ENCODE results near the gene GPS2.

GPS2 gene

DNA sequence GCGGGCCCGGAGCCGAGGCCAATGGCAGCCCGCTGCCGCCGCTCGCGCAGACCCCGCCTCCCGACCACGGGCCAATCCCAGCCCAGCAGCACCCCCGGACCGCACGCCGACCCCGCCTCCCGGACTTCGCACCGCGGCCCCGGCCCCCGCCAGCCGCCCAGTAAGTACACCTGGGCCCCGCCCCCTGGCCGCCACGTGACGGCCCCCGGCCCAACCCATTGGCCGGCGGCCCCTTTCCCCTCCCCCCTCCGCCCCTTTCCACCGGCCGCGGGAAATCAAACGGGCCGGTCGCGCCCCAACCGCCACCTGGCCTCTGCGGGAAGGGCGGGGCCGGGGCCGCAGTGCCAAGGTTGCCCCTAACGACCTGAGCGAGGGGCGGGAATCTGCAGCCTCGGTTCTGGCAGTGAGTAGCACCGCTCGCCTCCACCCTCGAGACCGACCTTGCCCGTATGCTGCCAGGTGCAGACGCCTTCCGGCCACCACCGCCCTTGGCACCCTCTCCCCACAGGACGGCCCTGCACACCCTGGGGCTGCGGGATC lies 20.5 kb downstream of the GPS2 start, which contains the start of gene YBX2 (continued):
- TF ChIP-seq CTCF (tag by site-specific recombination; IDR thresholded peaks at IDR 0.05) (no peak), SP2 (tag by site-specific recombination; IDR thresholded peaks at IDR 0.05) (peak; percentile 51), ZNF837 (tag by site-specific recombination; IDR thresholded peaks at IDR 0.05) (no peak), ZNF549 (tag by site-specific recombination; IDR thresholded peaks at IDR 0.05) (no peak), PRDM4 (tag by site-specific recombination; IDR thresholded peaks at IDR 0.05) (no peak), SCRT2 (tag by site-specific recombination; IDR thresholded peaks at IDR 0.05) (no peak), KLF9 (tag by site-specific recombination; IDR thresholded peaks at IDR 0.05; ENCODE audit: low read depth) (no peak; the same call in 1 of the 2 replicates), ZNF624 (tag by site-specific recombination; IDR thresholded peaks at IDR 0.05) (no peak), ZNF221 (tag by site-specific recombination; IDR thresholded peaks at IDR 0.05; ENCODE audit: borderline replicate concordance) (no peak)
- TF ChIP-seq, protein P1, sequence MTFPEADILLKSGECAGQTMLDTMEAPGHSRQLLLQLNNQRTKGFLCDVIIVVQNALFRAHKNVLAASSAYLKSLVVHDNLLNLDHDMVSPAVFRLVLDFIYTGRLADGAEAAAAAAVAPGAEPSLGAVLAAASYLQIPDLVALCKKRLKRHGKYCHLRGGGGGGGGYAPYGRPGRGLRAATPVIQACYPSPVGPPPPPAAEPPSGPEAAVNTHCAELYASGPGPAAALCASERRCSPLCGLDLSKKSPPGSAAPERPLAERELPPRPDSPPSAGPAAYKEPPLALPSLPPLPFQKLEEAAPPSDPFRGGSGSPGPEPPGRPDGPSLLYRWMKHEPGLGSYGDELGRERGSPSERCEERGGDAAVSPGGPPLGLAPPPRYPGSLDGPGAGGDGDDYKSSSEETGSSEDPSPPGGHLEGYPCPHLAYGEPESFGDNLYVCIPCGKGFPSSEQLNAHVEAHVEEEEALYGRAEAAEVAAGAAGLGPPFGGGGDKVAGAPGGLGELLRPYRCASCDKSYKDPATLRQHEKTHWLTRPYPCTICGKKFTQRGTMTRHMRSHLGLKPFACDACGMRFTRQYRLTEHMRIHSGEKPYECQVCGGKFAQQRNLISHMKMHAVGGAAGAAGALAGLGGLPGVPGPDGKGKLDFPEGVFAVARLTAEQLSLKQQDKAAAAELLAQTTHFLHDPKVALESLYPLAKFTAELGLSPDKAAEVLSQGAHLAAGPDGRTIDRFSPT (tag by site-specific recombination; IDR thresholded peaks at IDR 0.05) = peak; percentile 64; the same call in 1 of the 2 replicates

DNA sequence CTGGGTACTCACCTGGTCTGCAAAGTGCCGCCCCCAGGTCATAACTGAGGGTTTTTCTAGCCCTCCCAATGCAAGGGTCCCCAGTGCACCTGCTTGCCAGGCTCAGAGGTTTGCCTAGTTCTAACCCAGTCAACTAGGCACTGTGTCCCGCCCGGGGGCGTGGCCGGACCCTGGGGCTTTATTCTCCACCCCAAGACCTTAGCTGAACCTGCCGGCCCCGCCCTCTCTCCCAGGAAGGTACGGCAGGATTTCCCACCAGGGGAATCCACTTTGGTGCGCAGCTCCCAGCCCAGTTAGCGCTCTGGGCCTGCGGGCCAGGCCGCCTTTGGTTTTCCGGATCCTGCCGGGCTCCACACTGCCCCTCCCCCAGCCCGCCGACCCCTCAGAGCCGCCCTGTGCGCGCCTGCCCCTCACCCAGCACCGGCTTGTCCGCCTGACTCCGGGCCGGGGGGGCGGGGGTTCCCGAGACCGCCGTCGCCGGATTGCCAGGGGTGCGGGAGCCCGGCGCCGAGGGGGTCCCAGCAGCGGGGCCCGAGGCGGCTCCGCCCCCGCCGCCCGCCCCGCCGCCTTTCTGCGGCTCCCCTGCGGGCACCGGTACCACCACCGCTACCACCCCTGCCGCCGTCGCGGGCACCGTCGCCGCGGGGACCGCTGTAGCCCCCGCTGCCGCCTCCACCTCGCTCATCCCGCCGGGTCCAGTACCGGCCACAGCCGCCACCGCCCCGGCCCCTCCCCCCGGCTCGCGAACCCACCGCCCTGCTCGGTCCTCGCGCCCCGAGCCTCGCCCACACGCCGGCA lies 21.1 kb downstream of the GPS2 start:
- H3K4me1 ChIP-seq (ENCODE audit: control insufficient read depth, insufficient read depth, low read length) = peaks cover 6% of the 10 kb centered on the region; the same call in 1 of the 2 replicates
- CTCF ChIA-PET = interaction anchor here (0.6 to 3.8 kb wide), 6 partner anchors 11 to 232 kb away, joined by 3 to 33 read pairs (median 4); partner anchors contain the start of gene SLC2A4
- POLR2A ChIA-PET = interaction anchor here (0.6 to 2.3 kb wide), 4 partner anchors 13 to 876 kb away, joined by 3 to 6 read pairs (median 4); partner anchors contain the start of genes DVL2, GABARAP and SLC2A4
- no peak overlapping the region for H3K4me3 ChIP-seq (ENCODE audit: low read depth, low read length)
- peak; percentile 95 for TF ChIP-seq KLF1 (tag by site-specific recombination; IDR thresholded peaks at IDR 0.05)
- TF ChIP-seq ZNF777 (tag by site-specific recombination; IDR thresholded peaks at IDR 0.05; ENCODE audit: borderline replicate concordance) = no peak
- no peak for TF ChIP-seq GFI1B (tag by site-specific recombination; IDR thresholded peaks at IDR 0.05)
- TF ChIP-seq, protein P2, sequence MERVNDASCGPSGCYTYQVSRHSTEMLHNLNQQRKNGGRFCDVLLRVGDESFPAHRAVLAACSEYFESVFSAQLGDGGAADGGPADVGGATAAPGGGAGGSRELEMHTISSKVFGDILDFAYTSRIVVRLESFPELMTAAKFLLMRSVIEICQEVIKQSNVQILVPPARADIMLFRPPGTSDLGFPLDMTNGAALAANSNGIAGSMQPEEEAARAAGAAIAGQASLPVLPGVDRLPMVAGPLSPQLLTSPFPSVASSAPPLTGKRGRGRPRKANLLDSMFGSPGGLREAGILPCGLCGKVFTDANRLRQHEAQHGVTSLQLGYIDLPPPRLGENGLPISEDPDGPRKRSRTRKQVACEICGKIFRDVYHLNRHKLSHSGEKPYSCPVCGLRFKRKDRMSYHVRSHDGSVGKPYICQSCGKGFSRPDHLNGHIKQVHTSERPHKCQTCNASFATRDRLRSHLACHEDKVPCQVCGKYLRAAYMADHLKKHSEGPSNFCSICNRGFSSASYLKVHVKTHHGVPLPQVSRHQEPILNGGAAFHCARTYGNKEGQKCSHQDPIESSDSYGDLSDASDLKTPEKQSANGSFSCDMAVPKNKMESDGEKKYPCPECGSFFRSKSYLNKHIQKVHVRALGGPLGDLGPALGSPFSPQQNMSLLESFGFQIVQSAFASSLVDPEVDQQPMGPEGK (tag by site-specific recombination; IDR thresholded peaks at IDR 0.05) = 0 out of 2 replicates have a peak, but pooled peaks have one; percentile 20
- TF ChIP-seq KLF10 (tag by site-specific recombination; IDR thresholded peaks at IDR 0.05) = peak; percentile 34; the same call in 1 of the 2 replicates
- 0 out of 2 replicates have a peak, but pooled peaks have one; percentile 19 for TF ChIP-seq SP2 (tag by site-specific recombination; IDR thresholded peaks at IDR 0.05)
- no peaks in the 10 kb centered on the region for H3K36me3 ChIP-seq (ENCODE audit: control insufficient read depth in 2 of 2, insufficient read depth in 1 of 2, low read length in 2 of 2)
- no peaks in the 10 kb centered on the region for H3K9me3 ChIP-seq (ENCODE audit: control insufficient read depth, insufficient read depth, low read depth, low read length)
- H3K27ac ChIP-seq (ENCODE audit: extremely low read depth, low read depth, low read length) = no peak overlapping the region; the same call in 1 of the 2 replicates

All from HEK293 (cell line).